Hippocampal formation (tissue), 2 donors: ENCODE measurements around the gene MTFR2.

ENCODE experiments used
- DNase-seq, 2 donors: peaks; one replicate each; lab custom pipeline; 2025; lab: John Stamatoyannopoulos, UW

MTFR2 gene

GRCh38 chr6:136249811-136250685, at the start of gene MTFR2:
TSS of gene MTFR2 (minus strand) at chr6:136250311. CDS start at chr6:136249099, 1,212 bp downstream.
- peak; percentile 95 for DNase-seq

GRCh38 chr6:136294621-136295020, 44.5 kb upstream of the MTFR2 start:
- no peak for DNase-seq

GRCh38 chr6:136290410-136291010, 40.4 kb upstream of the MTFR2 start:
- DNase-seq: peak in 1 of 2 donors; percentile 72

- DNase-seq: peak; percentile 99
Observed at GRCh38 chr6:136289579-136290409, 39.7 kb upstream of the MTFR2 start, which contains the start of gene BCLAF1. TSS of gene BCLAF1 (minus strand) at chr6:136289846. CDS start at chr6:136279866, 9,980 bp downstream.

- peak; percentile 63 to 70 for DNase-seq
Observed at GRCh38 chr6:136289327-136289578, 39.1 kb upstream of the MTFR2 start.

- DNase-seq: peak; percentile 48 to 65
Observed at GRCh38 chr6:136288566-136289326, 38.6 kb upstream of the MTFR2 start.

- DNase-seq: no peak
Observed at GRCh38 chr6:136284909-136285308, 34.8 kb upstream of the MTFR2 start.

- DNase-seq: no peak
Observed at GRCh38 chr6:136282906-136283305, 32.8 kb upstream of the MTFR2 start.

GRCh38 chr6:136280032-136280609, 30.0 kb upstream of the MTFR2 start:
- DNase-seq: no peak

- no peak for DNase-seq
Observed at GRCh38 chr6:136274062-136274461, 24.0 kb upstream of the MTFR2 start.

- no peak for DNase-seq
Observed at GRCh38 chr6:136265101-136265500, 15.0 kb upstream of the MTFR2 start.

- no peak for DNase-seq
Observed at GRCh38 chr6:136262940-136263339, 12.8 kb upstream of the MTFR2 start.

GRCh38 chr6:136254851-136255466, 4.8 kb upstream of the MTFR2 start:
- no peak for DNase-seq

GRCh38 chr6:136253734-136254133, 3.6 kb upstream of the MTFR2 start:
- no peak for DNase-seq

GRCh38 chr6:136252441-136252840, 2.3 kb upstream of the MTFR2 start:
- DNase-seq: no peak

GRCh38 chr6:136251394-136251793, 1.3 kb upstream of the MTFR2 start:
- no peak for DNase-seq

- no peak for DNase-seq
Observed at GRCh38 chr6:136250686-136251008, 536 bp upstream of the MTFR2 start.

- DNase-seq: no peak
Observed at GRCh38 chr6:136249336-136249735, 775 bp downstream of the MTFR2 start.

- no peak for DNase-seq
Observed at GRCh38 chr6:136244061-136244616, 6.0 kb downstream of the MTFR2 start.

- DNase-seq: no peak
Observed at GRCh38 chr6:136236466-136237293, 13.4 kb downstream of the MTFR2 start.
